ENCODE data around the gene LRCH1.

DNA sequence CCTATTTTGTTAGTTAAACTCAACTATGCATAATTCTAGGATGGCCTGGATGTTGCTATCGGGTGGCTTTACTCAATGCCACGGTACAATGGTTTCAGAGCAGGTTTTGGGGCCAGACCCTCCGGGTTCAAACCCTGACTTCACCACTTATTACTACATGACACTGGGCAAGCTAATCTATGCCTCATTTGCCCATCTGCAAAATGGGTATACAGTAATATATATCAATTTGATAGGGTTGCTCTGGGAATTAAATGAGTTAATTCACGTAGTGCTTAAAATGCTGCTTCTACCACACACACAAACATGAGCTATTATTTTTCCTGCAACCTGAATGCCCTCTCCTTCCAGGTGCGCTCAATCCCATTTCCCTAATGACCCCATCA is 243.2 kb downstream of the LRCH1 start:
- TF ChIP-seq, protein P1, sequence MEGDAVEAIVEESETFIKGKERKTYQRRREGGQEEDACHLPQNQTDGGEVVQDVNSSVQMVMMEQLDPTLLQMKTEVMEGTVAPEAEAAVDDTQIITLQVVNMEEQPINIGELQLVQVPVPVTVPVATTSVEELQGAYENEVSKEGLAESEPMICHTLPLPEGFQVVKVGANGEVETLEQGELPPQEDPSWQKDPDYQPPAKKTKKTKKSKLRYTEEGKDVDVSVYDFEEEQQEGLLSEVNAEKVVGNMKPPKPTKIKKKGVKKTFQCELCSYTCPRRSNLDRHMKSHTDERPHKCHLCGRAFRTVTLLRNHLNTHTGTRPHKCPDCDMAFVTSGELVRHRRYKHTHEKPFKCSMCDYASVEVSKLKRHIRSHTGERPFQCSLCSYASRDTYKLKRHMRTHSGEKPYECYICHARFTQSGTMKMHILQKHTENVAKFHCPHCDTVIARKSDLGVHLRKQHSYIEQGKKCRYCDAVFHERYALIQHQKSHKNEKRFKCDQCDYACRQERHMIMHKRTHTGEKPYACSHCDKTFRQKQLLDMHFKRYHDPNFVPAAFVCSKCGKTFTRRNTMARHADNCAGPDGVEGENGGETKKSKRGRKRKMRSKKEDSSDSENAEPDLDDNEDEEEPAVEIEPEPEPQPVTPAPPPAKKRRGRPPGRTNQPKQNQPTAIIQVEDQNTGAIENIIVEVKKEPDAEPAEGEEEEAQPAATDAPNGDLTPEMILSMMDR (IDR thresholded peaks at IDR 0.05), result no peak
- no peak for TF ChIP-seq POLR2A (IDR thresholded peaks at IDR 0.05)
